HepG2 (cell line): ENCODE measurements around the gene GAREM2. TPM values are rescaled to one million over a fixed set of nuclear protein-coding genes. Genes with fewer than 3 reads are reported as not detected.

Experiments used
- ATAC-seq: fragments of 200-7000 bp; cut with Tn5 transposase; 3 replicates; pipeline ENCODE4 v1.9.1; 2020; ENCODE audit warnings: mild to moderate bottlenecking, moderate library complexity
- BruUV-seq: library from RNA; stranded (reverse); fragments of 400-500 nt; replicated peaks from 2 replicates; lab custom pipeline; 2021; lab: Mats Ljungman, UMichigan
- CTCF ChIA-PET: fragments of 300-600 bp; formaldehyde crosslinking; extraction: SDS; loops from one replicate; lab custom pipeline; 2021; ENCODE audit warnings: low total read pairs, inconsistent platforms, low intra/inter-chr PET ratio; lab: Yijun Ruan, JAX
- POLR2A ChIA-PET: fragments of 350-600 bp; sonication (Branson Sonifier 250); formaldehyde crosslinking; loops from one replicate; lab custom pipeline; 2020; ENCODE audit warnings: antibody characterized with exemption, inconsistent platforms; lab: Yijun Ruan, JAX
- DNase-seq: peaks from one replicate; pipeline ENCODE4 v3.0.0-alpha.2; 2015; ENCODE audit warnings: low spot score
- FAIRE-seq: peaks from 3 replicates; lab custom pipeline; 2011; peaks lifted over from hg19 to GRCh38; lab: Jason Lieb, UNC
- H2AFZ ChIP-seq: one replicate; pipeline ENCODE4 v1.6.1; 2011; ENCODE audit warnings: low read length, inconsistent platforms
- H3K27ac ChIP-seq: fragments of 300-600 bp; 3 replicates; pipeline ENCODE4 v1.8.0; 2011; ENCODE audit warnings: mixed run types, mild to moderate bottlenecking, mixed read lengths, low read length, inconsistent platforms; ENCODE audit not compliant: insufficient read depth; ENCODE audit errors: extremely low read length
- H3K27me3 ChIP-seq, 2 experiments: fragments of 200-600 bp in 1 of 2; 2 replicates in 1 of 2; 3 replicates in 1 of 2; pipeline versions ENCODE4 v1.6.0 to v1.8.0; 2011; ENCODE audit warnings: low read length in 2 of 2, mild to moderate bottlenecking in 2 of 2, moderate library complexity in 2 of 2, inconsistent platforms in 1 of 2; ENCODE audit not compliant: insufficient read depth in 2 of 2, control insufficient read depth in 1 of 2
- H3K36me3 ChIP-seq, 2 experiments: fragments of 200-600 bp in 1 of 2; replicated peaks in 1 of 2; 2 replicates in 1 of 2; 3 replicates in 1 of 2; pipeline versions ENCODE4 v1.5.1 to v1.8.0; 2011; ENCODE audit warnings: low read length in 2 of 2, inconsistent platforms in 1 of 2; ENCODE audit not compliant: insufficient read depth in 2 of 2, control insufficient read depth in 1 of 2
- H3K4me1 ChIP-seq: 2 replicates; pipeline ENCODE4 v1.5.1; 2012; ENCODE audit warnings: low read length, inconsistent platforms; ENCODE audit not compliant: insufficient read depth
- H3K4me2 ChIP-seq: 2 replicates; pipeline ENCODE4 v1.6.0; 2011; ENCODE audit warnings: low read depth, low read length, inconsistent platforms
- H3K4me3 ChIP-seq, 3 experiments: fragments of 200-600 bp in 1 of 3; sonication (generic), shearing (Covaris generic) in 1 of 3; replicated peaks in 1 of 3; 2 replicates each; pipeline ENCODE4 v1.5.1; 2011 to 2016; ENCODE audit warnings: low read length in 3 of 3, inconsistent platforms in 2 of 3, low read depth in 2 of 3, mild to moderate bottlenecking in 2 of 3, control low read depth in 1 of 3, mixed read lengths in 1 of 3; ENCODE audit not compliant: insufficient read depth in 1 of 3
- H3K79me2 ChIP-seq: one replicate; pipeline ENCODE4 v1.6.1; 2011; ENCODE audit warnings: low read length, inconsistent platforms; ENCODE audit not compliant: insufficient read depth
- H3K9ac ChIP-seq: 2 replicates; pipeline ENCODE4 v1.6.0; 2011; ENCODE audit warnings: mild to moderate bottlenecking, low read depth, low read length, inconsistent platforms; ENCODE audit not compliant: insufficient read depth
- H3K9me3 ChIP-seq: 2 replicates; pipeline ENCODE4 v1.5.1; 2012; ENCODE audit warnings: mild to moderate bottlenecking, low read length
- H4K20me1 ChIP-seq: 2 replicates; pipeline ENCODE4 v1.6.0; 2011; ENCODE audit warnings: inconsistent platforms, mild to moderate bottlenecking, low read length, moderate library complexity; ENCODE audit not compliant: insufficient read depth
- CEBPB ChIP-seq: IDR thresholded peaks from 2 replicates; pipeline ENCODE4 v1.6.1; 2011; ENCODE audit warnings: low read depth, low read length, improper control_type of control experiment, borderline replicate concordance
- PREB ChIP-seq: sonication (generic); formaldehyde crosslinking; IDR thresholded peaks from 2 replicates; pipeline ENCODE4 v1.4.0; 2020; ENCODE audit warnings: missing genetic modification reagents
- TAF15 ChIP-seq: fragments of 200-400 bp; formaldehyde crosslinking; IDR thresholded peaks from one replicate; pipeline ENCODE4 v1.6.1; 2018; ENCODE audit warnings: mild to moderate bottlenecking, low read depth, low read length; ENCODE audit not compliant: poor library complexity, severe bottlenecking
- TGIF2 ChIP-seq: IDR thresholded peaks from 2 replicates; pipeline ENCODE4 v1.6.1; 2016; ENCODE audit warnings: control low read depth, missing compliant biosample characterization
- ZMYM2 ChIP-seq: sonication (generic); formaldehyde crosslinking; IDR thresholded peaks from 2 replicates; pipeline ENCODE4 v1.8.0; 2022; ENCODE audit warnings: mild to moderate bottlenecking, missing genetic modification reagents
- ZNF446 ChIP-seq: sonication (generic); formaldehyde crosslinking; IDR thresholded peaks from 2 replicates; pipeline ENCODE4 v1.5.0; 2020; ENCODE audit warnings: mild to moderate bottlenecking, missing genetic modification reagents
- ZNF639 ChIP-seq: conservative IDR thresholded peaks from 2 replicates; pipeline ENCODE4 v1.6.1; 2018; ENCODE audit warnings: missing genetic modification reagents
- WGBS: methylation state at CpG from one replicate; pipeline ENCODE4 v1.1.6; 2017; ENCODE audit warnings: low lambda C conversion rate; 5-methylcytosine and 5-hydroxymethylcytosine counted together
- in situ Hi-C: cut with HindIII; loops from 2 replicates; pipeline ENCODE4 v1.10.0; 2017; ENCODE audit warnings: low pct_unique_long_range_greater_than_20kb; ENCODE audit not compliant: extremely low pct_ligation_motif_present
- intact Hi-C: fragments of 100-400 bp; cut with micrococcal nuclease; formaldehyde crosslinking; loops from one replicate; pipeline ENCODE4 v1.10.0; 2022; ENCODE audit not compliant: unreplicated experiment
- polyA plus RNA-seq, 8 experiments: library from polyadenylated mRNA; depleted of rRNA in 3 of 8; stranded (reverse) in 7 of 8; unstranded in 1 of 8; fragments of >200 nt; fragmentation: Illumina TruSeq in 4 of 8; extraction: Trizol in 4 of 8; gene quantifications; 2 replicates each; pipeline versions ENCODE4 v1.2.1 to v1.2.3, GENCODE V29; 2011 to 2016; ENCODE audit warnings: low read depth in 4 of 8, missing spikeins in 1 of 8, mixed read lengths in 1 of 8; ENCODE audit not compliant: insufficient read depth in 1 of 8
- total RNA-seq, 5 experiments: library from RNA; depleted of rRNA; stranded (reverse); fragments of >200 nt; fragmentation: Illumina TruSeq; extraction: Trizol; gene quantifications; 2 replicates each; pipeline ENCODE4 v1.2.3, GENCODE V29; 2016; ENCODE audit warnings: low read depth in 1 of 5

The GAREM2 gene
- total and polyA plus RNA-seq, 2 of the 13 experiments (the other 11 are each of a cell fraction or from before 2014, with no cell fraction given): 0.29 to 0.38 TPM

GRCh38 chr2:26150243-26150642 lies 22.6 kb upstream of the GAREM2 start:
- peak; percentile 27; the same call in 2 of the 3 replicates for ATAC-seq
- Histone ChIP-seq H3K27ac (no peak overlapping the region), H3K36me3 (no peaks in the 10 kb centered on the region), H3K9ac (no peak overlapping the region), H3K4me1 (no peaks in the 10 kb centered on the region), H3K4me3 (no peak overlapping the region), H3K9me3 (no peaks in the 10 kb centered on the region), H3K79me2 (no peaks in the 10 kb centered on the region), H3K27me3 (peaks cover 4 to 16% of the 10 kb centered on the region in 2 experiments; a peak in 3 of 5 replicates), H2AFZ (no peak overlapping the region), H3K4me2 (no peak overlapping the region), H4K20me1 (no peaks in the 10 kb centered on the region)
- no peak for TF ChIP-seq TGIF2
- TF ChIP-seq TAF15: no peak
- TF ChIP-seq PREB: no peak
- TF ChIP-seq ZNF639 (CRISPR knock-in tag): no peak
- TF ChIP-seq ZNF446: no peak
- ChIA-PET CTCF (no interaction called here), POLR2A (no interaction called here)
- DNase-seq: no peak
- BruUV-seq: no TSS peak
- in situ Hi-C loops (no loop called here), intact Hi-C loops (no loop called here)
- no peak for FAIRE-seq
- 57% methylated on average over 12 of the region's 12 CpGs for WGBS

GRCh38 chr2:26157580-26157979 lies 15.3 kb upstream of the GAREM2 start:
- no peaks in the 10 kb centered on the region for H3K27me3 ChIP-seq
- in situ Hi-C loops (no loop called here), intact Hi-C loops (no loop called here)
- DNase-seq (no peak), ATAC-seq (no peak), FAIRE-seq (no peak)
- H3K9me3 ChIP-seq: no peaks in the 10 kb centered on the region
- ChIA-PET POLR2A (no interaction called here), CTCF (no interaction called here)
- H3K79me2 ChIP-seq: no peaks in the 10 kb centered on the region
- no peak overlapping the region for H2AFZ ChIP-seq
- BruUV-seq: no TSS peak
- no peak overlapping the region for H3K27ac ChIP-seq
- no peaks in the 10 kb centered on the region for H4K20me1 ChIP-seq
- 68% methylated on average over 5 of the region's 5 CpGs for WGBS
- TF ChIP-seq ZMYM2 (no peak), CEBPB (peak; percentile 78)
- no peak overlapping the region for H3K4me2 ChIP-seq
- H3K4me3 ChIP-seq: no peak overlapping the region
- no peaks in the 10 kb centered on the region for H3K4me1 ChIP-seq
- H3K9ac ChIP-seq: no peak overlapping the region
- H3K36me3 ChIP-seq: no peaks in the 10 kb centered on the region
